ENCODE measurements around the gene JADE1.

DNA sequence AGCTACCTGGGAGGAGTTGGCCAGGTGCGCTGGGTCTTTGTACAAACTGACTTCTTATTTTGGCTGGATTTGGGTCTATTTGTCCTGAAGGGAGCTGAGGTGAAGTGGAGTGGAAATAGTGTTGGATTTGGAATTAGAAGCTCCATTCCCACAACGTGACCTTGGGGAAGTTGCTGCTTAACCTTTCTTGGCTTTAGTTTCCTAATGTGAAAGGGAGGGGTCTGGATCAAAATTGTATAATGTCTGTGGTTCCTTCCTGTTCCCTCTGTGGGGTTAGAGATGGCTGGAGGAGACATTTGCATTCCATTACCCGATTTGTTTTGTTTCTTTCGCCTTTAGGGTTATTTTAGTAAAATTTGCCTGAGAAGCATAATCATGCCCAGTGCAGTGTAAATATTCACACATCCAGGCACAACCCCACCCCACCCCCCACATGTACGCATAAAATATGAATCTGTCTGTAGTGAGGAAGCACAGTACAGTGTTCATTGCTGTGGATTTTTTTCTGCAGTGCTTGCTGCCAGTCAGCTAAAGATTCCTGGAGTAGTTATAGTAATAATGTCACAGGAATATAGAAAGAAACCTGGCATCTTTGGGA lies 21.5 kb downstream of the JADE1 start:
- TF ChIP-seq CTCF (conservative IDR thresholded peaks at IDR 0.05 in 1 of 2, IDR thresholded peaks at IDR 0.05 in 1 of 2; ENCODE audit: low read depth in 1 of 2, low read length in 2 of 2) (no peak), EZH2 (IDR thresholded peaks at IDR 0.05; ENCODE audit: low read length, missing control alignments) (no peak)
